Activated T-cell treated with anti-CD3 and anti-CD28 coated beads for 1 hour (primary cell): ENCODE data around the gene IGFALS.

Experiments
- DNase-seq: peaks from one replicate; pipeline ENCODE4 v3.0.0-alpha.2; 2020; ENCODE audit warnings: low read depth

Gene IGFALS

DNA sequence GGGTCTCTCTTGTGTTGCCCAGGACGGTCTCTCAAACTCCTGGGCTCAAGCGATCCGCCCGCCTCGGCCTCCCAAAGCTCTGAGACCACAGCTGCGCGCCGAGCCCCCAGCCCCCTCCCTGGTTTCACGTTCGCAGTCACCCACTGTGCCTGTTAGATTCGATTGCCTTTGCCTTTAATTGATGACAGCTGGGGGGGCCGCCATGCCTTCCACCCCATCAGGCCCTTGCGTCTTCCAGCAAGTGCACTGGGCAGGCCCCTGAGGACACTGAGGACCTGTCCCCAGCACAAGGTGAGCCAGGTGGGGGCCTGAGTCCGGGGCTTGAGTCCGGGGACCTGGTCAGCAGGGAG lies 3.3 kb downstream of the IGFALS start:
- no peak for DNase-seq

DNA sequence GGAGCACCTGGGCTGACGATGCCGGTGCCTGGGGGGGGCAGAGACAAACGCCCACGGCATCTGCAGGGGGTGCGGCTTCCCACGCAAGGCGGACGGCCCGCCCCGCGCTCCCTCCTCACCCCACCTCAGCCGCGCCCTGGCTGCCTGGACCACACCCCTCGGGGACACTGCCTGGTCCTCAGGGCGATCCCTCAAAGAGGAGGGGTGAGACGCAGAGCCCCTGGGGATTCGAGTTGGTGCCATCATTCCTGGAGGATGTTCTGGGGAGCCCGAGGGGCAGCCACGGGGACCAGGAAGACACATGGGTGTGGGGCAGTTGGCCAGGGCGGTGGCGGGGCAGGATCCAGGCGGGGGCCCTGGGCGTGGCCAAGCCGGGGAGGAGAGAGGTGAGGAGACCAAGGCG lies 3.9 kb downstream of the IGFALS start:
- DNase-seq: no peak

GRCh38 chr16:1788708-1789100 lies 4.8 kb downstream of the IGFALS start:
- DNase-seq: no peak

- no peak for DNase-seq
Measured at GRCh38 chr16:1788095-1788707, 5.3 kb downstream of the IGFALS start.

DNA sequence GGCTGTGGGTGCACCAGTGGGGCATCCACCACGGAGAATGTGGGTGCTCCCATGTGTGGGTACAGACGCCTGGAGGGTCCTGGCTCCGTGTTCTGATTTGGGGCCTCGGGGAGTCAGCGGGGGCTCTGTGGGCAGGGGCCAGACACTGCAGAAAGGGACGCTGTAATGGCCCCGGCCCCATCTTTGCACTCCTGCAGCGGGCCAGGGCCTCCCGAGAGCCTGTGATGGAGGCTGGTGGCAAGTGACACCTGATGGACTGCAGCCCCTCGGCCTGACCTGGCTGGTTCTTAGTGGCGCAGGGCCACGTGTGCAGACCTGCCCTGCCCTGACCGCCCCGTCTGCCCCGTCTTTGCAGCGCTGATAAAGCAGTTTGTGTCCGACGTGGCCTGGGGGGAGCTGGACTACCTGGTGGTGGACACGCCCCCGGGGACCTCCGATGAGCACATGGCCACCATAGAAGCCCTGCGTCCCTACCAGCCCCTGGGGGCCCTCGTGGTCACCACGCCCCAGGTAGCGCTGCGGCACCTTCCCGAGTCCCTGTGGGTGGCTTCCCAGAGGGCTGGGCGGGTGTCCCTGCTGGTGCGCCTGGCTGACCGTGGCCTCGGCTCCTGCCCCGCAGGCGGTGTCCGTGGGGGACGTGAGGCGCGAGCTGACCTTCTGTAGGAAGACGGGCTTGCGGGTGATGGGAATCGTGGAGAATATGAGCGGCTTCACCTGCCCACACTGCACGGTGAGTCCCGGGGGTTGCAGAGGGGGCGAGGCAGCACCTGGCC lies 6.0 kb downstream of the IGFALS start:
- DNase-seq: no peak

- DNase-seq: no peak
Measured at GRCh38 chr16:1787056-1787321, 6.5 kb downstream of the IGFALS start.

GRCh38 chr16:1786242-1787055 lies 7.1 kb downstream of the IGFALS start:
- DNase-seq: no peak

GRCh38 chr16:1785846-1786170 lies 7.7 kb downstream of the IGFALS start:
- DNase-seq: no peak

GRCh38 chr16:1784977-1785845 lies 8.3 kb downstream of the IGFALS start:
- no peak for DNase-seq

DNA sequence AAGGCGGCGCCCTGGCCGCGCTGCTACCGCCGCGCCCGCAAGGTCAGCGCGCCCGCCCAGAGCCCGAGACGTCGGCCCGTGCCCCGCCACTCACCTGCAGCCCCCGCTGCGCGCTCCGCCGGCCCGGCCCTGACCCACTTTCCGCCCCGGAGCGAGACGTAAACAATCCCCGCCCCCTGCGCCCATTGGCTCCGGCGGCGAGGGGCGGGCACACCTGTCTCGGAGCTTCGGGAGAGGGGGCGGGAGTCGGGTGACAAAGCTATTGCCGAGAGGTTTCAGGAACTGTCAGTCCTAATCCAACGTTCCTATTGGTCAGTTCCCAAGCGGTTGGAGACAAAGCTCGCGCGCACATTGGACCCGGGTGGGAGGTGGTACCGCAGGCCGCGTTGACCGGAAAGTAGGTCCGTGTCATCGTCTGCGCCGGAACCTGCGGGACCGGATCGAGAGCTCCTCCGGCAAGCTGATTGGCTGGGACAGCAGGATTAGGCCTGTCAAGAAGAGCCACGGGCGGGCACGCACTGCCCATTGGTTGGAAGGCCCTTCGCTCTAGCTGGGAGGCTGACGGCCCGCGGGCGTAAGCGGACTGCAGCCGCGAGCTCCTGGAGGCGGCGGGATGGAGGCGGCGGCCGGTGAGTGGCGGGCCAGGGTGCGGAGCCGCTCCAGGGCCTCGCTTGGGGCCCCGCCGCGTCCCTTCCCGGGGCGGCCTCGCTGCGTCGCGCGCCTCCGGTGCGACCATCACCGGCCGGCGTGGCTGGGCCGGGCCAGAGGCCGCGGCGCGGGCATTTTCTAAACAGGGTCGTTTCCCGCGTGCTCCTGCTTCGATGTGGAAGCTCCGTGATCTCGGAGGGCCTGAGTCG lies 10.9 kb downstream of the IGFALS start, which contains the start of the genes NUBP2 and SPSB3:
NUBP2 (plus strand) TSS at position 553 of the 857 bp plus-strand sequence; CDS start at position 614, 61 bp downstream.
SPSB3 (minus strand) TSS at position 164 of the 857 bp plus-strand sequence. CDS start 1,088 bp downstream, outside the sequence.
- DNase-seq: peak; percentile 91

GRCh38 chr16:1781758-1782407 lies 11.6 kb downstream of the IGFALS start:
- peak; percentile 18 for DNase-seq

DNA sequence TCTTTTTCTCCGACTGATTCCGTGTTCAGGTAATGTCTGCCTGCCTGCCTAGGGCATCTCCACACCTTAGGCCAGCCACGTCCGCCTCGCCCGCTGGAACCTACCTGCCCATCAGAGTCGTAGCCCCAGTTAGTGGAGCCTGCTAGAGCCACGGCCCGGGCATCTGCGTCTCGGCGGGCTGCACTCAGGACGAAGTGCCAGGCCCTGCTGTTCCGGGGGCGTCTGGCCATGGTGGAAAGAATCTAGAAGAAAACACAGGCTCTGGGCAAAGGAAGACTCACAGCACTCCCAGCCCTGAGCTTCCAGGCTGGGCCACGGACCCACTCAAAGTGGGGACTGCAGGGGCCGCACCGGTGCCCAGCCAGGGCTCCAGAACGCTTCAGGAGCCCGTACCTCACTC lies 12.3 kb downstream of the IGFALS start:
- no peak for DNase-seq

GRCh38 chr16:1780677-1781072 lies 12.8 kb downstream of the IGFALS start:
- DNase-seq: no peak

- no peak for DNase-seq
Measured at GRCh38 chr16:1779741-1780676, 13.5 kb downstream of the IGFALS start.

DNA sequence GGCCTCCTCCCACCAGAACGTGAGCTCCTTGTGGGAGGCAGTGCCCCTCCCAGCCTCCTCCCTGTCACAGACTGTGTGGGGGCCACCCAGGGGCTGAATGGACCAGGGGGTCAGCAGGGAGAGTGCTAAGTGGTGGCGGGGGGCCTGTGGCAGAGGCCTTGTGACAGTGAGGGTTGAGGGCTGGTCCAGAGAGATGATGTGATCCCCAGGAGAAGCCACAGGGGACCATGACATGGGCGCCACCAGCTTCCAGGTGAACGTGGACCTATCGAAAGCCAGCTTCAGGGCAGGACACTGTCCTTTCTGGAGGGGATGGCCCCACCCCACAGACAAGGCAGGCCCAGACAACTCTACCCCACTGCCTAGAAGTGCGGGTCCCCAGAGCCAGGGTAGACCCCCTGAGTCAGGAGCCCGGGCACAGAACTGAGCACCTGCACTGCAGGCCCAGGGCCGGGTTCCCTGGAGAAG lies 14.2 kb downstream of the IGFALS start:
- no peak for DNase-seq

GRCh38 chr16:1778200-1779179 lies 15.0 kb downstream of the IGFALS start:
- no peak for DNase-seq

- DNase-seq: no peak
Measured at GRCh38 chr16:1777375-1778199, 15.9 kb downstream of the IGFALS start.
